HCT116 (cell line): ENCODE data around the gene TMEM161B. TPM values are rescaled to one million over a fixed set of nuclear protein-coding genes. Genes with fewer than 3 reads are reported as not detected.

Experiments used
- ATAC-seq: fragments of 200-7000 bp; cut with Tn5 transposase; 2 replicates; pipeline ENCODE4 v1.9.1; 2020; ENCODE audit warnings: mild to moderate bottlenecking, moderate library complexity
- BruUV-seq: library from RNA; stranded (reverse); fragments of 400-500 nt; replicated peaks from 2 replicates; lab custom pipeline; 2021; lab: Mats Ljungman, UMichigan
- CTCF ChIA-PET: fragments of 300-600 bp; sonication (Branson Sonifier 250); formaldehyde crosslinking; loops from one replicate; lab custom pipeline; 2021; ENCODE audit warnings: antibody characterized with exemption; lab: Charles Lee
- POLR2A ChIA-PET: fragments of 300-600, 350-600 bp; sonication (Branson Sonifier 250); formaldehyde crosslinking; loops from one replicate; lab custom pipeline; 2021; ENCODE audit warnings: antibody characterized with exemption; lab: Charles Lee
- RAD21 ChIA-PET, 2 experiments: fragments of 300-600 bp; sonication (Branson Sonifier 250); formaldehyde crosslinking; loops; one replicate each; lab custom pipeline; 2023; ENCODE audit warnings: low total read pairs in 2 of 2; ENCODE audit not compliant: uncharacterized antibody in 2 of 2, unreplicated experiment in 2 of 2, low non-redundant PET in 1 of 2; lab: Charles Lee
- DNase-seq: peaks from one replicate; pipeline ENCODE4 v3.0.0-alpha.2; 2010; ENCODE audit warnings: low read depth, low spot score
- H2AFZ ChIP-seq: fragments of 200-600 bp; shearing (Covaris generic), sonication (generic); 2 replicates; pipeline ENCODE4 v1.6.1; 2017; ENCODE audit warnings: low read depth, mixed run types, mixed read lengths, antibody characterized with exemption, low read length; ENCODE audit not compliant: poor library complexity, severe bottlenecking
- H3K27ac ChIP-seq: 2 replicates; pipeline ENCODE4 v1.5.1; 2012; ENCODE audit warnings: low read depth, low read length
- H3K27me3 ChIP-seq: fragments of 200-600 bp; sonication (generic); 2 replicates; pipeline ENCODE4 v1.6.1; 2016; ENCODE audit warnings: mixed run types, low read length, mixed read lengths; ENCODE audit not compliant: insufficient read depth
- H3K36me3 ChIP-seq, 2 experiments: fragments of 200-500 bp in 1 of 2; fragments of 200-600 bp in 1 of 2; sonication (Bioruptor generic) in 1 of 2; sonication (generic) in 1 of 2; 2 replicates each; pipeline versions ENCODE4 v1.5.1 to v1.6.1; 2014 to 2016; ENCODE audit warnings: low read length in 2 of 2, inconsistent platforms in 1 of 2, mixed read lengths in 1 of 2, mixed run types in 1 of 2; ENCODE audit not compliant: insufficient read depth in 2 of 2, control insufficient read depth in 1 of 2
- H3K4me1 ChIP-seq, 2 experiments: fragments of 200-600 bp in 1 of 2; sonication (generic) in 1 of 2; 2 replicates each; pipeline versions ENCODE4 v1.5.1 to v1.6.1; 2012 to 2017; ENCODE audit warnings: low read length in 2 of 2, inconsistent platforms in 1 of 2, mild to moderate bottlenecking in 1 of 2, mixed read lengths in 1 of 2, mixed run types in 1 of 2, moderate library complexity in 1 of 2; ENCODE audit not compliant: insufficient read depth in 2 of 2, control insufficient read depth in 1 of 2
- H3K4me2 ChIP-seq: fragments of 200-600 bp; sonication (generic); 2 replicates; pipeline ENCODE4 v1.6.1; 2017; ENCODE audit warnings: mixed run types, low read length, mixed read lengths
- H3K4me3 ChIP-seq, 2 experiments: fragments of 200-600 bp in 1 of 2; sonication (generic) in 1 of 2; replicated peaks in 1 of 2; 2 replicates each; pipeline ENCODE4 v1.5.1; 2011 to 2016; ENCODE audit warnings: low read length in 2 of 2, control low read depth in 1 of 2, low read depth in 1 of 2, mild to moderate bottlenecking in 1 of 2, mixed read lengths in 1 of 2, mixed run types in 1 of 2
- H3K79me2 ChIP-seq: fragments of 200-600 bp; sonication (generic); 2 replicates; pipeline ENCODE4 v1.6.1; 2017; ENCODE audit warnings: mild to moderate bottlenecking, mixed run types, low read length, moderate library complexity, mixed read lengths; ENCODE audit not compliant: insufficient read depth
- H3K9ac ChIP-seq: fragments of 200-600 bp; sonication (generic); 2 replicates; pipeline ENCODE4 v1.6.1; 2016; ENCODE audit warnings: low read length, mixed read lengths
- H3K9me2 ChIP-seq: fragments of 200-600 bp; sonication (generic), shearing (Covaris generic); 2 replicates; pipeline ENCODE4 v1.6.1; 2017; ENCODE audit warnings: mixed run types, mild to moderate bottlenecking, moderate library complexity; ENCODE audit not compliant: insufficient read depth
- H3K9me3 ChIP-seq, 2 experiments: fragments of 200-500 bp in 1 of 2; fragments of 200-600 bp in 1 of 2; sonication (Bioruptor generic) in 1 of 2; sonication (generic) in 1 of 2; 2 replicates each; pipeline ENCODE4 v1.6.1; 2014 to 2017; ENCODE audit warnings: low read length in 2 of 2, mixed read lengths in 2 of 2, inconsistent platforms in 1 of 2, low read depth in 1 of 2, mild to moderate bottlenecking in 1 of 2, mixed run types in 1 of 2, moderate library complexity in 1 of 2; ENCODE audit not compliant: control insufficient read depth in 1 of 2, insufficient read depth in 1 of 2
- H4K20me1 ChIP-seq: fragments of 200-600 bp; sonication (generic), shearing (Covaris generic); 2 replicates; pipeline ENCODE4 v1.6.1; 2017; ENCODE audit warnings: mixed run types, mild to moderate bottlenecking, moderate library complexity; ENCODE audit not compliant: insufficient read depth
- CBX3 ChIP-seq: IDR thresholded peaks from 2 replicates; pipeline ENCODE4 v1.6.1; 2012; ENCODE audit warnings: low read depth
- CEBPB ChIP-seq: IDR thresholded peaks from 2 replicates; pipeline ENCODE4 v1.6.1; 2012; ENCODE audit warnings: low read depth
- CTCF ChIP-seq, 3 experiments: fragments of 200-600 bp in 1 of 3; sonication (generic) in 1 of 3; IDR thresholded peaks in 2 of 3; conservative IDR thresholded peaks in 1 of 3; 2 replicates each; pipeline ENCODE4 v1.5.1; 2012 to 2017; ENCODE audit warnings: low read depth in 2 of 3, low read length in 2 of 3, antibody characterized with exemption in 1 of 3, borderline replicate concordance in 1 of 3, control low read depth in 1 of 3, mild to moderate bottlenecking in 1 of 3, mixed read lengths in 1 of 3, mixed run types in 1 of 3, moderate library complexity in 1 of 3; ENCODE audit not compliant: insufficient read depth in 1 of 3
- ELF1 ChIP-seq: IDR thresholded peaks from 2 replicates; pipeline ENCODE4 v1.6.1; 2012; ENCODE audit warnings: low read depth, borderline replicate concordance
- FOSL1 ChIP-seq: IDR thresholded peaks from 2 replicates; pipeline ENCODE4 v1.6.1; 2012; ENCODE audit warnings: low read depth
- JUND ChIP-seq: IDR thresholded peaks from 2 replicates; pipeline ENCODE4 v1.6.1; 2012
- POLR2A ChIP-seq: IDR thresholded peaks from 2 replicates; pipeline ENCODE4 v1.7.0; 2011; ENCODE audit warnings: borderline replicate concordance; ENCODE audit not compliant: insufficient read depth, insufficient read length; ENCODE audit errors: extremely low read depth
- POLR2AphosphoS5 ChIP-seq: IDR thresholded peaks from 2 replicates; pipeline ENCODE4 v1.6.1; 2011; ENCODE audit warnings: mild to moderate bottlenecking, low read depth, low read length, moderate library complexity
- RAD21 ChIP-seq: IDR thresholded peaks from 2 replicates; pipeline ENCODE4 v1.6.1; 2012; ENCODE audit warnings: low read depth, mild to moderate bottlenecking
- REST ChIP-seq: IDR thresholded peaks from 2 replicates; pipeline ENCODE4 v1.6.1; 2012; ENCODE audit warnings: low read depth
- SIN3A ChIP-seq: IDR thresholded peaks from 2 replicates; pipeline ENCODE4 v1.6.1; 2012; ENCODE audit warnings: low read depth
- SP1 ChIP-seq: IDR thresholded peaks from 2 replicates; pipeline ENCODE4 v1.6.1; 2012; ENCODE audit warnings: low read depth
- SRF ChIP-seq: IDR thresholded peaks from 2 replicates; pipeline ENCODE4 v1.6.1; 2012; ENCODE audit warnings: low read depth
- TCF7L2 ChIP-seq: IDR thresholded peaks from 2 replicates; pipeline ENCODE4 v1.7.0; 2011; ENCODE audit warnings: borderline replicate concordance, inconsistent platforms; ENCODE audit not compliant: insufficient read depth, insufficient read length; ENCODE audit errors: extremely low read depth
- YY1 ChIP-seq: IDR thresholded peaks from 2 replicates; pipeline ENCODE4 v1.6.1; 2011; ENCODE audit warnings: low read length, low read depth, moderate library complexity, mild to moderate bottlenecking; ENCODE audit not compliant: insufficient replicate concordance; ENCODE audit errors: extremely low read depth
- ZBTB33 ChIP-seq: IDR thresholded peaks from 2 replicates; pipeline ENCODE4 v1.6.1; 2011; ENCODE audit warnings: mild to moderate bottlenecking, low read length, moderate library complexity; ENCODE audit not compliant: insufficient replicate concordance; ENCODE audit errors: extremely low read depth
- ZFX ChIP-seq: fragments of 450-650 bp; IDR thresholded peaks from 2 replicates; pipeline ENCODE4 v1.6.1; 2017
- ZNF274 ChIP-seq: fragments of 200-500 bp; sonication (Bioruptor generic); IDR thresholded peaks from 2 replicates; pipeline ENCODE4 v1.6.1; 2014; ENCODE audit warnings: mild to moderate bottlenecking, low read depth, low read length, inconsistent platforms
- intact Hi-C: fragments of 100-400 bp; cut with micrococcal nuclease; formaldehyde crosslinking; loops from 2 replicates; pipeline ENCODE4 v1.10.0; 2022
- total RNA-seq: library from RNA; stranded (reverse); gene quantifications from one replicate; pipeline ENCODE4 v1.2.1, GENCODE V29; 2021; ENCODE audit not compliant: unreplicated experiment

TMEM161B gene
- total RNA-seq, 1 experiment from 2014 or later = 22.1 TPM

GRCh38 chr5:88248743-88249540, 19.7 kb downstream of the TMEM161B start (continued):
- TF ChIP-seq ELF1 = no peak

GRCh38 chr5:88248094-88248493, 20.6 kb downstream of the TMEM161B start:
- Histone ChIP-seq H3K4me1 (peaks cover 0 to 3% of the 10 kb centered on the region in 2 experiments; a peak in 1 of 4 replicates), H3K27me3 (no peaks in the 10 kb centered on the region), H3K36me3 (no peaks in the 10 kb centered on the region), H4K20me1 (no peaks in the 10 kb centered on the region; the same call in 1 of the 2 replicates), H3K9ac (no peak overlapping the region), H3K4me3 (no peak overlapping the region), H3K27ac (no peak overlapping the region), H3K9me3 (no peaks in the 10 kb centered on the region), H3K4me2 (no peak overlapping the region), H2AFZ (no peak overlapping the region), H3K79me2 (peaks cover 100% of the 10 kb centered on the region), H3K9me2 (no peaks in the 10 kb centered on the region)
- ChIA-PET POLR2A (no interaction called here), CTCF (no interaction called here), RAD21 (no interaction called here)
- DNase-seq (no peak), ATAC-seq (no peak)
- intact Hi-C loops = no loop called here
- no TSS peak for BruUV-seq
- no peak for TF ChIP-seq JUND
- TF ChIP-seq YY1 = no peak
- no peak for TF ChIP-seq POLR2AphosphoS5
- no peak for TF ChIP-seq CBX3
- TF ChIP-seq TCF7L2 = no peak
- no peak for TF ChIP-seq FOSL1
- TF ChIP-seq CTCF (IDR thresholded peaks at IDR 0.05 in 2 of 3, conservative IDR thresholded peaks at IDR 0.05 in 1 of 3; ENCODE audit: borderline replicate concordance in 1 of 3, insufficient read depth in 1 of 3, low read depth in 2 of 3, low read length in 2 of 3) = no peak
- TF ChIP-seq SIN3A = no peak
- TF ChIP-seq CEBPB = no peak
- TF ChIP-seq ELF1 = no peak
- no peak for TF ChIP-seq POLR2A
- no peak for TF ChIP-seq REST
- no peak for TF ChIP-seq SRF
- no peak for TF ChIP-seq RAD21
- no peak for TF ChIP-seq ZFX
- no peak for TF ChIP-seq SP1
- no peak for TF ChIP-seq ZNF274
- TF ChIP-seq ZBTB33 = no peak
